Activated CD8-positive, alpha-beta memory T cell treated with anti-CD3 and anti-CD28 coated beads, Interleukin-2, amount 50 U/mL, for 24 hours (primary cell): Measurements from ENCODE around the gene LRRC32.
"Not testable (repeated sequence)": the region's sequence is repeated elsewhere in the genome, so short reads cannot be mapped to it uniquely, and the experiment has no call there.

ENCODE experiments used
- DNase-seq: peaks from one replicate; pipeline ENCODE4 v3.0.0-alpha.2; 2020; ENCODE audit errors: extremely low read depth

Gene LRRC32

DNA sequence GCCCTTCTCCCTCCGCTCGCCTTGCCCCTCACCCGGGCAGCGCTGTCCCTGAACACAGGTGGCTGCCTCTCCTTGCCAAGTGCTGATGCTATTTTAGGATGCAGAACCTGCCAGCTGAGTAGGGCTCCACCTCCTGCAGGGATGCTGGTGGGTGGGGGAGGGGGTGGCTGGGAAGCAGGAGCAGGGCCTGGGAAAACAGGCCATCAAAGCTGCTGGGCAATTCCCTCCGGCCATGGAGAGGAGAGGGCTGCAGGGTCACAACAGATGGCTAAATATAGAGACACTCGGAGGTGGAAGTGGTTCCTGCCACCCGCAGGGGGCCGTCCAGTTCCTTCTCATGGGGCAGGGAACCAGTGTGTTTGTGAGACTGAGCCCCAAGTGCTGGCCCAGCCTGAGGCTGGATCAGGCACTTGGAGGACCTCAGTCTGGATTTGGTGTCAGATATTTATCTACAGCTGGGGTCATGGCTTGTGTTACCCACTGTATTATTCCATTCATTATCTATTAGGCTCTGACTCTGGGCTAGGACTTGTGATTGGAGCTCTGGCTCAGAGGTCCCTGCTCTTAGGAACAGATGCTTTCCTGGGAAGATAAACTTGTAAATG, 59.6 kb downstream of the LRRC32 start:
- no peak for DNase-seq

DNA sequence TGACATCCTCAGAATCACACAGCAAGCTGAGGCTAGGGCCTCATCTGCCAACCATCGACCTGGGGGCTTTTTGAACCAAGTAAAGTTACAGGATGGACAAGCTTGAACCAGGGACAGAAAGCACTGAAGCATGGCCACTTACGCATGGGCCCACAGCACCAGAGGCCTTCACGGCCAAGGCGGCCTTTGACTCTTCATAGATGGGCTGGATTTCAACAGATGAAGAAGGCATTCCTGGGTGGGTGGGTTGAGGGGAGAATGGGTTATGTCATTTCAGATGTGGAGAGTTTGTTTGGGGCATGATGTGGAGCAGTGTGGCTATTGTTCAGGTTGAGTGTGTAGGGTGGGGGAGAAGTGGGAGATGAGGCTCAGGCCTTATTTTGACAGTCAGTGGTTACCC, 60.2 kb downstream of the LRRC32 start:
- no peak for DNase-seq

- no peak for DNase-seq
Measured at GRCh38 chr11:76609736-76610370, 60.7 kb downstream of the LRRC32 start.

DNA sequence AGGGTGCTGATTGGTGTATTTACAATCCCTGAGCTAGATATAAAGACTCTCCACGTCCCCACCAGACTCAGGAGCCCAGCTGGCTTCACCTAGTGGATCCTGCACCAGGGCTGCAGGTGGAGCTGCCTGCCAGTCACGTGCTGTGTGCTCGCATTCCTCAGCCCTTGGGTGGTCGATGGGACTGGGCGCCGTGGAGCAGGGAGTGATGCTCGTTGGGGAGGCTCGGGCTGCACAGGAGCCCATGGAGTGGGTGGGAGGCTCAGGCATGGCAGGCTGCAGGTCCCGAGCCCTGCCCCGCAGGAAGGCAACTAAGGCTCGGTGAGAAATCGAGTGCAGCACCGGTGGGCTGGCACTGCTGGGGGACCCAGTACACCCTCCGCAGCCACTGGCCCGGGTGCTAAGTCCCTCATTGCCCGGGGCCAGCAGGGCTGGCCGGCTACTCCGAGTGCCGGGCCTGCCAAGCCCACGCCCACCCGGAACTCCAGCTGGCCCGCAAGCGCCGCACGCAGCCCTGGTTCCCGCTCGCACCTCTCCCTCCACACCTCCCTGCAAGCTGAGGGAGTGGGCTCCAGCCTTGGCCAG, 61.6 kb downstream of the LRRC32 start:
- DNase-seq: not testable (repeated sequence)

GRCh38 chr11:76608228-76608627, 62.3 kb downstream of the LRRC32 start:
- not testable (repeated sequence) for DNase-seq
